A673 (cell line): Measurements from ENCODE around the gene GABRR1.

Experiments used
- EZH2 ChIP-seq: fragments of 200-600 bp; sonication (generic); IDR thresholded peaks from 2 replicates; pipeline ENCODE4 v1.6.1; 2017; ENCODE audit warnings: borderline replicate concordance, low read depth, mild to moderate bottlenecking, mixed read lengths, antibody characterized with exemption, low read length; ENCODE audit not compliant: poor library complexity, severe bottlenecking
- TF ChIP-seq, protein P1 (sequence below): fragments of 300-800, 200-600 bp; sonication (generic); conservative IDR thresholded peaks from 2 replicates; pipeline ENCODE4 v1.5.1; 2017; ENCODE audit warnings: low read depth, mild to moderate bottlenecking, antibody characterized with exemption, low read length, moderate library complexity, mixed read lengths

- TF ChIP-seq, protein P1, sequence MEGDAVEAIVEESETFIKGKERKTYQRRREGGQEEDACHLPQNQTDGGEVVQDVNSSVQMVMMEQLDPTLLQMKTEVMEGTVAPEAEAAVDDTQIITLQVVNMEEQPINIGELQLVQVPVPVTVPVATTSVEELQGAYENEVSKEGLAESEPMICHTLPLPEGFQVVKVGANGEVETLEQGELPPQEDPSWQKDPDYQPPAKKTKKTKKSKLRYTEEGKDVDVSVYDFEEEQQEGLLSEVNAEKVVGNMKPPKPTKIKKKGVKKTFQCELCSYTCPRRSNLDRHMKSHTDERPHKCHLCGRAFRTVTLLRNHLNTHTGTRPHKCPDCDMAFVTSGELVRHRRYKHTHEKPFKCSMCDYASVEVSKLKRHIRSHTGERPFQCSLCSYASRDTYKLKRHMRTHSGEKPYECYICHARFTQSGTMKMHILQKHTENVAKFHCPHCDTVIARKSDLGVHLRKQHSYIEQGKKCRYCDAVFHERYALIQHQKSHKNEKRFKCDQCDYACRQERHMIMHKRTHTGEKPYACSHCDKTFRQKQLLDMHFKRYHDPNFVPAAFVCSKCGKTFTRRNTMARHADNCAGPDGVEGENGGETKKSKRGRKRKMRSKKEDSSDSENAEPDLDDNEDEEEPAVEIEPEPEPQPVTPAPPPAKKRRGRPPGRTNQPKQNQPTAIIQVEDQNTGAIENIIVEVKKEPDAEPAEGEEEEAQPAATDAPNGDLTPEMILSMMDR, result no peak
- TF ChIP-seq EZH2, result no peak
These were observed 63.0 kb downstream of the GABRR1 start for GRCh38 chr6:89154131-89154530.
